Upper lobe of left lung (tissue), 6 donors: ENCODE data around the gene CABLES1. TPM values are rescaled to one million over a fixed set of nuclear protein-coding genes. Genes with fewer than 3 reads are reported as not detected.
A peak's percentile ranks its signal among the peaks of the same experiment; 100 is the strongest.

Source experiments
- ATAC-seq, 2 donors: fragments of 200-7000 bp; cut with Tn5 transposase; one replicate each; pipeline ENCODE4 v1.9.1; 2022; ENCODE audit warnings: mild to moderate bottlenecking in 2 of 2, moderate library complexity in 2 of 2; ENCODE audit not compliant: low FRiP score in 2 of 2
- DNase-seq, 2 donors: peaks; one replicate each; pipeline ENCODE4 v3.0.0-alpha.2; 2019 to 2020
- H3K27ac ChIP-seq, 4 donors: fragments of 200-600 bp; sonication (generic); one replicate each; pipeline ENCODE4 v1.5.1; 2016 to 2019
- H3K27me3 ChIP-seq, 4 donors: fragments of 200-600 bp; sonication (generic); one replicate each; pipeline ENCODE4 v1.5.1; 2017 to 2019
- H3K36me3 ChIP-seq, 4 donors: fragments of 200-600 bp; sonication (generic); one replicate each; pipeline ENCODE4 v1.5.1; 2016 to 2019
- H3K4me1 ChIP-seq, 4 donors: fragments of 200-600 bp; sonication (generic); one replicate each; pipeline ENCODE4 v1.5.1; 2018 to 2019
- H3K4me3 ChIP-seq, 4 donors: fragments of 200-600 bp; sonication (generic); one replicate each; pipeline ENCODE4 v1.5.1; 2017 to 2019; ENCODE audit warnings: mild to moderate bottlenecking in 2 of 4, moderate library complexity in 1 of 4
- H3K9me3 ChIP-seq, 4 donors: fragments of 200-600 bp; sonication (generic); one replicate each; pipeline ENCODE4 v1.5.1; 2018 to 2019
- CTCF ChIP-seq, 6 experiments: fragments of 450-650 bp in 4 of 6; fragments of 200-600 bp in 2 of 6; sonication (generic) in 2 of 6; IDR thresholded peaks; one replicate each; pipeline ENCODE4 v1.5.1; 2016 to 2019; ENCODE audit warnings: antibody characterized with exemption in 6 of 6
- EP300 ChIP-seq, 4 donors: sonication (generic); formaldehyde crosslinking; IDR thresholded peaks; one replicate each; pipeline ENCODE4 v1.5.1; 2017; ENCODE audit warnings: antibody characterized with exemption in 4 of 4, control low read depth in 2 of 4
- POLR2A ChIP-seq, 4 donors: fragments of 450-650 bp; IDR thresholded peaks; one replicate each; pipeline ENCODE4 v1.5.1; 2016 to 2017; ENCODE audit warnings: antibody characterized with exemption in 4 of 4, mild to moderate bottlenecking in 2 of 4
- POLR2AphosphoS5 ChIP-seq, 2 donors: sonication (generic); formaldehyde crosslinking; IDR thresholded peaks; one replicate each; pipeline ENCODE4 v1.5.1; 2017; ENCODE audit warnings: antibody characterized with exemption in 2 of 2
- WGBS, 2 donors: methylation state at CpG; one replicate each; pipeline ENCODE4 v1.1.5; 2017 to 2018; 5-methylcytosine and 5-hydroxymethylcytosine counted together
- total RNA-seq, 6 donors: library from RNA; depleted of rRNA in 4 of 6; stranded (reverse); fragments of >200 nt in 4 of 6; gene quantifications; one replicate each; pipeline versions ENCODE4 v1.1.0 to v1.2.1, GENCODE V29; 2016 to 2021
- donor health status: DM: no; HTN: no; CAD: no; lungs with moderate emphysema.
- donor health status: DM: no; HTN: yes; CAD: no; lungs with severe emphysema.

Gene CABLES1
- total RNA-seq, 6 donors from 2014 or later = 24.6 to 63.9 (median 40.9) TPM

- H3K4me1 ChIP-seq = peaks cover 0 to 20% (median 11%) of the 10 kb centered on the region in 4 donors
- no peaks in the 10 kb centered on the region for H3K27me3 ChIP-seq
- H3K4me3 ChIP-seq = no peak overlapping the region
- ATAC-seq (no peak), DNase-seq (no peak)
- H3K27ac ChIP-seq = peak overlapping the region in 2 of 4 donors; percentile 36 to 58
- 93 to 95% methylated on average over 1 to 3 of the region's 3 CpGs for WGBS, 2 donors
- no peak for TF ChIP-seq EP300 (IDR thresholded peaks at IDR 0.05)
- no peak for TF ChIP-seq CTCF (IDR thresholded peaks at IDR 0.05)
- no peak for TF ChIP-seq POLR2A (IDR thresholded peaks at IDR 0.05)
- no peak for TF ChIP-seq POLR2AphosphoS5 (IDR thresholded peaks at IDR 0.05)
- H3K36me3 ChIP-seq = peaks cover 0 to 9% (median 0%) of the 10 kb centered on the region in 4 donors
- H3K9me3 ChIP-seq = peaks cover 0 to 7% (median 4%) of the 10 kb centered on the region in 4 donors
Measured at GRCh38 chr18:23208600-23208999, 73.3 kb downstream of the CABLES1 start.

- WGBS, 2 donors = 71 to 90% methylated on average over 2 to 3 of the region's 3 CpGs
- ATAC-seq = peak in 1 of 2 donors; percentile 73
- Histone ChIP-seq H3K9me3 (peaks cover 0 to 7% (median 4%) of the 10 kb centered on the region in 4 donors), H3K4me3 (no peak overlapping the region), H3K4me1 (peaks cover 0 to 23% (median 12%) of the 10 kb centered on the region in 4 donors), H3K27me3 (no peaks in the 10 kb centered on the region), H3K27ac (peak overlapping the region in 2 of 4 donors; percentile 36 to 58), H3K36me3 (peaks cover 0 to 6% (median 0%) of the 10 kb centered on the region in 4 donors)
- TF ChIP-seq EP300 (IDR thresholded peaks at IDR 0.05) (no peak), POLR2A (IDR thresholded peaks at IDR 0.05) (no peak), POLR2AphosphoS5 (IDR thresholded peaks at IDR 0.05) (no peak), CTCF (IDR thresholded peaks at IDR 0.05) (no peak)
- DNase-seq = peak in 1 of 2 donors; percentile 52
Measured at GRCh38 chr18:23209031-23209430, 73.7 kb downstream of the CABLES1 start.

GRCh38 chr18:23209796-23210195 lies 74.5 kb downstream of the CABLES1 start:
- peak overlapping the region in 2 of 4 donors; percentile 36 to 58 for H3K27ac ChIP-seq
- H3K9me3 ChIP-seq = peaks cover 0 to 7% (median 4%) of the 10 kb centered on the region in 4 donors
- TF ChIP-seq POLR2AphosphoS5 (IDR thresholded peaks at IDR 0.05) (no peak), POLR2A (IDR thresholded peaks at IDR 0.05) (no peak), EP300 (IDR thresholded peaks at IDR 0.05) (no peak), CTCF (IDR thresholded peaks at IDR 0.05) (no peak)

GRCh38 chr18:23210526-23210925 lies 75.2 kb downstream of the CABLES1 start:
- peaks cover 0 to 7% (median 4%) of the 10 kb centered on the region in 4 donors for H3K9me3 ChIP-seq
- 86 to 87% methylated on average over 7 of the region's 7 CpGs for WGBS, 2 donors
- DNase-seq (no peak), ATAC-seq (no peak)
- H3K4me3 ChIP-seq = no peak overlapping the region
- no peak overlapping the region for H3K27ac ChIP-seq
- H3K36me3 ChIP-seq = peaks cover 0 to 16% (median 2%) of the 10 kb centered on the region in 4 donors
- TF ChIP-seq EP300 (IDR thresholded peaks at IDR 0.05) (no peak), CTCF (IDR thresholded peaks at IDR 0.05) (no peak), POLR2AphosphoS5 (IDR thresholded peaks at IDR 0.05) (no peak), POLR2A (IDR thresholded peaks at IDR 0.05) (no peak)
- no peaks in the 10 kb centered on the region for H3K27me3 ChIP-seq
- peaks cover 0 to 23% (median 12%) of the 10 kb centered on the region in 4 donors for H3K4me1 ChIP-seq

More at GRCh38 chr18:23209796-23210195, 74.5 kb downstream of the CABLES1 start:
- H3K36me3 ChIP-seq = peaks cover 0 to 10% (median 2%) of the 10 kb centered on the region in 4 donors
- WGBS, 2 donors = 90 to 91% methylated on average over 7 of the region's 7 CpGs
- no peak for DNase-seq
- peaks cover 0 to 23% (median 12%) of the 10 kb centered on the region in 4 donors for H3K4me1 ChIP-seq
- no peak overlapping the region for H3K4me3 ChIP-seq
- ATAC-seq = no peak
- no peaks in the 10 kb centered on the region for H3K27me3 ChIP-seq

- Histone ChIP-seq H3K4me1 (peaks cover 0 to 23% (median 12%) of the 10 kb centered on the region in 4 donors), H3K27ac (no peak overlapping the region), H3K27me3 (no peaks in the 10 kb centered on the region), H3K9me3 (peaks cover 0 to 7% (median 4%) of the 10 kb centered on the region in 4 donors), H3K36me3 (peaks cover 0 to 16% (median 5%) of the 10 kb centered on the region in 4 donors), H3K4me3 (no peak overlapping the region)
- DNase-seq (no peak), ATAC-seq (no peak)
- WGBS, 2 donors = 86 to 89% methylated on average over 3 of the region's 3 CpGs
- TF ChIP-seq CTCF (IDR thresholded peaks at IDR 0.05) (no peak), POLR2A (IDR thresholded peaks at IDR 0.05) (no peak), EP300 (IDR thresholded peaks at IDR 0.05) (no peak), POLR2AphosphoS5 (IDR thresholded peaks at IDR 0.05) (no peak)
Measured at GRCh38 chr18:23211146-23211545, 75.9 kb downstream of the CABLES1 start.
